GM19372 (cell line): ENCODE data around the gene PARD6G.

Source experiments
- ATAC-seq: cut with Tn5 transposase; IDR thresholded peaks from one replicate; pipeline ENCODE4 v1.9.1; 2021; ENCODE audit warnings: mild to moderate bottlenecking, low read depth, moderate library complexity; ENCODE audit not compliant: unreplicated experiment

PARD6G gene

GRCh38 chr18:80124131-80124530 lies 123.2 kb downstream of the PARD6G start:
- no peak for ATAC-seq

DNA sequence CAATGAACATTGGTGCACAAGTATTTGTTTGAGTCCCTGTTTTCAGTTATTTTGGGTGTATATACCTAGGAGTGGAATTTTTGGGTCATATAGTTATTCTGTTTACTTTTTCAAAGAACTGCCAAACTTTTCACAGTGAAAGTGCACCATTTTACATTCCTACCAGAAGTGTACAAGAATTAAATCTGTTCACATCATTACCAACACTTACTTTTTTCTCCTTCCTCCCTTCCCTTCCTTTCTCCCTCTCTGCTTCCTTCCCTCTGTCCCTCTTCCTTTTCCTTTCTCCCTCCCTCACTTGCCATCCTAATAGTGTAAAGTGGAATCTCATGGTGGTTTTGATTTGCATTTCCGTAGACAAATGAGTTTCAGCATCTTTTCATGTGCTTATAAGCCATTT lies 126.4 kb downstream of the PARD6G start:
- ATAC-seq: no peak

DNA sequence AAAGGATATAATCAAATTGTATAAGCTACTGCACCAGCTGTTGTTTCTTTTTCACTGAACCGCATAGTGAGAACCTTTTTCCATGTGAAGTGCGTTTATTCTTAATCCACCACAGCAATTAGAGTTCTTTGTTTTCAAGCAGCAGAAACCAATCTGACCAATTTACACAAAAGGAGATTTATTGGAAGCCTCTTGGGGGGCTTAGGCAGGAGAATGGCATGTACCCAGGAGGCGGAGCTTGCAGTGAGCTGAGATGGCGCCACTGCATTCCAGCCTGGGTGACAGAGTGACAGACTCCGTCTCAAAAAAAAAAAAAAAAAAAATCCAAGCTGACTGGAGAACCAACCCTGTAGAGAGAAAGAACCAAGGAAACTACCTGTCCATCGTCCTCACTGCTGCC lies 128.2 kb downstream of the PARD6G start:
- no peak for ATAC-seq

- no peak for ATAC-seq
These were observed 132.3 kb downstream of the PARD6G start for GRCh38 chr18:80115035-80115434.

DNA sequence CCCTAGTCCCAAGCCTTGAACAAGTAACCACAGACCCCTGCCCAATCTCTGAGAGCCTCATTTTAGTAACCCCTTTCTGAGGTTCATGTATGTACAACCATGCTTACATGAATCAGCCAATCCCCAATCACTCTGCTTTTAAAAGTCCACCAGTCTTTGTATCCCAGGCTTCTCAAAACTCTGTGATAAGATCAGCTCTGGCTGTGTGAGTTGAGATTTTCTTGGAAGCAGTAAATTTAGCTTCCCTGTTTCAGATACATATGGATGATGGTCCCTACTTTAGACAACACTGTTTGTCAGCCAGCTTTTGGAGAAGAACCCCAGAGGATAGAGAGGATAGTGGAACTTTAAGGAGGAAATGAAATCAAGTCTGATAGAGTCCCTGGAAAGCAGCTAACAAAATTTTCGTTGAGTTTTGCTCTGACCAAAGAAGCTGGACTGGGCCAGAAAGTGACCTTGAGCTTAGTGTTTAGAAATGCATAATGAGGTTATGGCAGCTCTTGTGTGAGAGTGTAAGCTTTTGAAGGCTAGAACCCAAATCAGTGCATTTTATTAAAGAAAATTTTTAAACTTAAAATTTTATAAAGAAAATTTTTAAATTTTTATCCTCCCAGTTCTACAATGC lies 134.6 kb downstream of the PARD6G start:
- no peak for ATAC-seq

DNA sequence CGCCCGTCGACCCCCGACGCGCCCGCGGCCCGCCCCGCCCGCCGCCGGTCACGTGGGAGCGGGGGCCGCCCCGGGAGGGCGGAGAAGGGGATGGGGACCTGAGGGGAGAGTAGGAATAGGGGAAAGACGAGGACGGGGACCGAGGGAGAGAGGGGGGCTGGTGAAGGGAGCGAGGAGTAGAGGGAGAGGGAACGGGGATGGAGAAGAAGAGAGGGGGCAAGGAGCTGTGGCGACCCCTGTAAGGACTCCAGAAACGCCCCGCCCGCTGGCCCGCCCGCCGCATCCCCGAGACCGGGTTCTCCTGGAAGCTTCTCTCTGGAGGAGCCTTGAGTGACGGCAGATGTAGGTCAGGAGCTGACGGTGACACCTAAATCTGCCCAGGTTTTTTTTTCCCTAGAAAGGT lies 137.6 kb downstream of the PARD6G start:
- ATAC-seq: peak; percentile 25

DNA sequence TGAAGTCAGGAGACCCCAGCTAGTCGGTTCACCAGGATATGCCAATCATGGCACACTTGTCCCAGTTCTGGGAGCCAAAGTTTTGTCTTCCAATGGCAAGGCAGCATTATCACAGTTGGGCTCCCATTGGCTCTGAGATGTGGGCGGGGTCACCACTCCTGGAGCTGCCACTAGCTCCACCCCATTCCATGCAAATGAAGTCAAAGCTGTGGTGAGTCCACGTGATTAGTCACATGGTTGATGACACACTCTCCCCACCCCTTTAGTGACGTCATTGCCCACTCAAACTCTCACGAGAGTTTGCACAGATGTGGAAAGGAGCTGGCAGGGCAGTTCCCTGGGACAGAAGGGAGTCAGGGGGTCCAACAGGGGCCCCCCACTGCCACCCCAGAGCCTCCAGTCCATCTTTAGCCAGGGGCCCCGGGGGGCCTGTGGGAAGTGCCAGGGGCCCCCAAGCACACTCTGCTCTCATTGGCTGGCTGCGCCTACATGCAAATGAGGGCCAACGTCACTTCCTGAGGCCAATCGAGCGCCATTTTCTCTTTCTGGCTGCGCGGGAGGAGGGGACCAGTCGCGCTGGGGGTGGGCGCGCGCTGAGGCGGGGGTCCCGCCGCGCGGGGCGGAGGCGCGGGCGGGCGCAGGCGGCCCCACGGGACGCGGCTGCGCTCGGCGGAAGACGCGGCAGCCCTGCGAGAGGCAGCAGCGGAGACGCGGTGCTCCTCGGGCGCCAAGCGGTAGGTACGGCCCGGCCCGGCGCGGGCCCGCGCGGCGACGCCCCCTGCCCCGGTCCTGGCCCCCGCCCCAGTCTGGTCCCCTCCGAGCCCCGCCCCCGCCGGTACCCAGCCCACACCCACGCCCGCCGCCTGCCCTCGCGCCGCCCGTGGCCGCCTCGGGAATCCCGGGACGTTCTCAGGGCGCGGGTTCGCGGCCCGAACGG lies 138.3 kb downstream of the PARD6G start, which contains the start of gene ADNP2:
TSS of gene ADNP2 (plus strand) at position 524 of the 937 bp plus-strand sequence. CDS start 8,281 bp downstream, outside the sequence.
- ATAC-seq: peak; percentile 68

DNA sequence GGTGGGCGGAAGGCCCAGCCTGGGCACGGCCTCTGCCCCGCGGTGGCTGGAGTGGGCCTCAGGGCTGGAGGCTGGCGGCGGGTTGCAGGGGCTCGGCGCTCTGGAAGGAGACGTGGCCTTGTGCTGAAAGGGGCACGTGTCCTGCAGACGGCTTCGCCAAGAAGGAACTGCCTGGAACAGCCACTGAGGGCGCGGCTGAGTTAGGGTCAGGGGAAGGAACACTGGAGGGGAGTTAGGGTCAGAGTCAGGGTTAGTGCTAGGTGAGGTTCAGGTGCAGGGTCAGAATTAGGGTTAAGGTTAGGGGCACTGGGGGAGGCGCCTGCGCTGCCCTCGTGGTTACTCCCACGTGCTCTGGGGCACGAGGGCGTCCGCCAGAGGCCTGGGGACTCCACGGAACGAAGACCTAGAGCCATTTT lies 139.2 kb downstream of the PARD6G start:
- ATAC-seq: no peak

- no peak for ATAC-seq
These were observed 139.9 kb downstream of the PARD6G start for GRCh38 chr18:80107426-80107825.
